HEK293 (cell line): Measurements from ENCODE around the gene DNAI7.

Source experiments
- CTCF ChIA-PET: fragments of 350-600 bp; formaldehyde crosslinking; extraction: SDS; loops from one replicate; lab custom pipeline; 2021; ENCODE audit warnings: antibody characterized with exemption; lab: Yijun Ruan, JAX
- POLR2A ChIA-PET: fragments of 300-600 bp; formaldehyde crosslinking; extraction: SDS; loops from one replicate; lab custom pipeline; 2020; ENCODE audit warnings: antibody characterized with exemption, inconsistent platforms; lab: Yijun Ruan, JAX
- H3K27ac ChIP-seq: fragments of 200-500 bp; sonication (Bioruptor generic); 2 replicates; pipeline ENCODE4 v1.5.1; 2014; ENCODE audit warnings: low read depth, low read length, control low read depth, inconsistent platforms; ENCODE audit errors: extremely low read depth
- H3K36me3 ChIP-seq, 2 experiments: fragments of 200-500 bp in 1 of 2; sonication (Bioruptor generic) in 1 of 2; 1 replicate in 1 of 2; 2 replicates in 1 of 2; pipeline ENCODE4 v1.5.1; 2014 to 2017; ENCODE audit warnings: inconsistent platforms in 2 of 2, low read length in 2 of 2; ENCODE audit not compliant: control insufficient read depth in 2 of 2, insufficient read depth in 1 of 2
- H3K4me1 ChIP-seq: fragments of 200-500 bp; sonication (Bioruptor generic); 2 replicates; pipeline ENCODE4 v1.5.1; 2014; ENCODE audit warnings: mild to moderate bottlenecking, low read length, inconsistent platforms; ENCODE audit not compliant: control insufficient read depth, insufficient read depth
- H3K4me3 ChIP-seq: 2 replicates; pipeline ENCODE4 v1.5.1; 2011; ENCODE audit warnings: low read depth, mild to moderate bottlenecking, control low read depth, low read length, moderate library complexity
- H3K9me3 ChIP-seq: fragments of 200-500 bp; sonication (Bioruptor generic); 2 replicates; pipeline ENCODE4 v1.5.1; 2014; ENCODE audit warnings: low read depth, low read length, inconsistent platforms; ENCODE audit not compliant: control insufficient read depth, insufficient read depth
- AEBP2 ChIP-seq: fragments of 450-650 bp; formaldehyde crosslinking; IDR thresholded peaks from 2 replicates; pipeline ENCODE4 v1.5.1; 2016; ENCODE audit warnings: missing biosample characterization, missing genetic modification characterization, borderline replicate concordance
- KLF9 ChIP-seq: fragments of 450-650 bp; formaldehyde crosslinking; IDR thresholded peaks from 2 replicates; pipeline ENCODE4 v1.5.1; 2016; ENCODE audit warnings: missing biosample characterization, missing genetic modification characterization, low read depth
- PRDM1 ChIP-seq: fragments of 450-650 bp; formaldehyde crosslinking; IDR thresholded peaks from 2 replicates; pipeline ENCODE4; 2016; ENCODE audit warnings: missing biosample characterization, missing genetic modification characterization
- PRDM6 ChIP-seq: fragments of 450-650 bp; formaldehyde crosslinking; IDR thresholded peaks from 2 replicates; pipeline ENCODE4 v1.5.1; 2017; ENCODE audit warnings: missing biosample characterization, missing genetic modification characterization
- ZBTB17 ChIP-seq: fragments of 450-650 bp; formaldehyde crosslinking; IDR thresholded peaks from 2 replicates; pipeline ENCODE4 v1.5.1; 2016; ENCODE audit warnings: missing biosample characterization, missing genetic modification characterization
- ZEB2 ChIP-seq: fragments of 450-650 bp; formaldehyde crosslinking; IDR thresholded peaks from 2 replicates; pipeline ENCODE4 v1.5.1; 2016; ENCODE audit warnings: missing biosample characterization, missing genetic modification characterization
- ZFP41 ChIP-seq: fragments of 450-650 bp; formaldehyde crosslinking; IDR thresholded peaks from 2 replicates; pipeline ENCODE4 v1.5.1; 2016; ENCODE audit warnings: missing biosample characterization, missing genetic modification characterization, borderline replicate concordance
- ZNF18 ChIP-seq: fragments of 450-650 bp; formaldehyde crosslinking; IDR thresholded peaks from 2 replicates; pipeline ENCODE4 v1.5.1; 2016; ENCODE audit warnings: missing biosample characterization, missing genetic modification characterization
- ZNF23 ChIP-seq: fragments of 450-650 bp; formaldehyde crosslinking; IDR thresholded peaks from 2 replicates; pipeline ENCODE4 v1.5.1; 2016; ENCODE audit warnings: missing biosample characterization, missing genetic modification characterization, borderline replicate concordance
- ZNF24 ChIP-seq: fragments of 450-650 bp; formaldehyde crosslinking; IDR thresholded peaks from 2 replicates; pipeline ENCODE4 v1.5.1; 2016; ENCODE audit warnings: missing biosample characterization, missing genetic modification characterization
- ZNF514 ChIP-seq: fragments of 450-650 bp; formaldehyde crosslinking; IDR thresholded peaks from 2 replicates; pipeline ENCODE4 v1.5.1; 2016; ENCODE audit warnings: missing biosample characterization, missing genetic modification characterization
- ZNF830 ChIP-seq: fragments of 450-650 bp; IDR thresholded peaks from 2 replicates; pipeline ENCODE4 v1.5.0; 2018; ENCODE audit warnings: missing biosample characterization, missing genetic modification characterization, low read depth, mild to moderate bottlenecking, moderate library complexity
- ZNF837 ChIP-seq: fragments of 450-650 bp; formaldehyde crosslinking; IDR thresholded peaks from 2 replicates; pipeline ENCODE4 v1.5.1; 2016; ENCODE audit warnings: missing biosample characterization, missing genetic modification characterization

DNAI7 gene

GRCh38 chr12:25197608-25198007 lies 2.6 kb upstream of the DNAI7 start:
- Histone ChIP-seq H3K9me3 (no peaks in the 10 kb centered on the region), H3K4me3 (no peak overlapping the region), H3K4me1 (peaks cover 3% of the 10 kb centered on the region; the same call in 1 of the 2 replicates), H3K27ac (no peak overlapping the region), H3K36me3 (peaks cover 0 to 4% of the 10 kb centered on the region in 2 experiments; a peak in 1 of 3 replicates)
- CTCF ChIA-PET: interaction anchor here (0.6 to 0.9 kb wide), 3 partner anchors 43 to 866 kb away, joined by 3 read pairs; no protein-coding TSS in a partner anchor
- POLR2A ChIA-PET: interaction anchor here (0.8 kb wide), 1 partner anchor 891 kb away, joined by 3 read pairs; no protein-coding TSS in a partner anchor
- TF ChIP-seq ZNF24 (tag by site-specific recombination) (no peak), AEBP2 (tag by site-specific recombination) (no peak), ZNF837 (tag by site-specific recombination) (no peak), ZNF18 (tag by site-specific recombination) (no peak)

- H3K36me3 ChIP-seq: peaks cover 0 to under 1% of the 10 kb centered on the region in 2 experiments; a peak in 1 of 3 replicates
- H3K27ac ChIP-seq: no peak overlapping the region
- H3K4me3 ChIP-seq: peak overlapping the region; percentile 51
- no peaks in the 10 kb centered on the region for H3K9me3 ChIP-seq
- H3K4me1 ChIP-seq: peaks cover 3% of the 10 kb centered on the region; the same call in 1 of the 2 replicates
- TF ChIP-seq ZNF514 (tag by site-specific recombination) (no peak), KLF9 (tag by site-specific recombination) (no peak), ZNF23 (tag by site-specific recombination) (no peak)
- ChIA-PET CTCF (interaction anchor here (0.6 to 2.1 kb wide), 3 partner anchors 42 to 334 kb away, joined by 3 to 7 read pairs (median 5); no protein-coding TSS in a partner anchor), POLR2A (interaction anchor here (0.6 to 1.4 kb wide), 7 partner anchors 9 to 248 kb away, joined by 3 to 7 read pairs (median 4); no protein-coding TSS in a partner anchor)
These were observed 271 bp downstream of the DNAI7 start for GRCh38 chr12:25194722-25195055.

GRCh38 chr12:25194214-25194613 lies 746 bp downstream of the DNAI7 start:
- Histone ChIP-seq H3K27ac (no peak overlapping the region), H3K4me1 (peaks cover 3% of the 10 kb centered on the region; the same call in 1 of the 2 replicates), H3K4me3 (no peak overlapping the region), H3K36me3 (no peaks in the 10 kb centered on the region), H3K9me3 (no peaks in the 10 kb centered on the region)
- ChIA-PET POLR2A (interaction anchor here (1.4 kb wide), 1 partner anchor 193 kb away, joined by 6 read pairs; no protein-coding TSS in a partner anchor), CTCF (interaction anchor here (0.5 to 2.1 kb wide), 2 partner anchors 193 to 1948 kb away, joined by 3 to 7 read pairs; no protein-coding TSS in a partner anchor)
- TF ChIP-seq ZBTB17 (tag by site-specific recombination): no peak
- TF ChIP-seq ZNF830 (tag by site-specific recombination): no peak
- no peak for TF ChIP-seq ZEB2 (tag by site-specific recombination)
- TF ChIP-seq PRDM1 (tag by site-specific recombination): no peak
- no peak for TF ChIP-seq ZFP41 (tag by site-specific recombination)
- 0 out of 2 replicates have a peak, but pooled peaks have one; percentile 17 for TF ChIP-seq PRDM6 (tag by site-specific recombination)
